ENCODE measurements around the gene PCA3. TPM values are rescaled to one million over a fixed set of nuclear protein-coding genes. Genes with fewer than 3 reads are reported as not detected.

PCA3 gene
- total and polyA plus RNA-seq, 10 of the 15 experiments (the other 5 are each of a cell fraction or from before 2014, with no cell fraction given) = 0.05 TPM; not detected in 9

- BruUV-seq (replicated peaks) = no TSS peak
- SMC1A ChIA-PET (ENCODE audit: uncharacterized antibody, unreplicated experiment) = no interaction called here
Observed at GRCh38 chr9:76796296-76796695, 32.1 kb downstream of the PCA3 start.

More at GRCh38 chr9:76796296-76796695, 32.1 kb downstream of the PCA3 start:
- Histone ChIP-seq H3K9ac (ENCODE audit: control insufficient read depth, insufficient read depth, low read length) (no peak overlapping the region), H3K36me3 (ENCODE audit: control insufficient read depth in 2 of 2, insufficient read depth in 2 of 2, low read length in 1 of 2) (no peaks in the 10 kb centered on the region), H2AFZ (ENCODE audit: control insufficient read depth, low read depth, low read length) (no peak overlapping the region), H3K27me3 (replicated peaks in 1 of 2; ENCODE audit: control insufficient read depth in 2 of 2, insufficient read depth in 2 of 2, low read length in 1 of 2) (no peaks in the 10 kb centered on the region; a peak in 2 of 4 replicates), H3K79me2 (ENCODE audit: control insufficient read depth, insufficient read depth, low read length) (no peaks in the 10 kb centered on the region), H3K9me3 (replicated peaks; ENCODE audit: control insufficient read depth, insufficient read depth, low read length) (no peaks in the 10 kb centered on the region), H3K27ac (ENCODE audit: control insufficient read depth, insufficient read depth) (no peak overlapping the region), H3K4me3 (no peak overlapping the region), H3K4me2 (ENCODE audit: control insufficient read depth, insufficient read depth) (no peak overlapping the region), H3K4me1 (ENCODE audit: control insufficient read depth, insufficient read depth, low read length) (no peaks in the 10 kb centered on the region), H4K20me1 (ENCODE audit: control insufficient read depth, insufficient read depth) (no peaks in the 10 kb centered on the region)
- ATAC-seq (no peak), DNase-seq (ENCODE audit: low read depth, low spot score) (no peak), FAIRE-seq (no peak)
- in situ Hi-C loops (cut with MboI) (no loop called here), intact Hi-C loops (cut with micrococcal nuclease; ENCODE audit: unreplicated experiment) (no loop called here)
- TF ChIP-seq RAD51 (IDR thresholded peaks at IDR 0.05) = no peak
- no peak for TF ChIP-seq ETV6 (conservative IDR thresholded peaks at IDR 0.05 in 1 of 2, IDR thresholded peaks at IDR 0.05 in 1 of 2; ENCODE audit: borderline replicate concordance in 1 of 2, low read depth in 1 of 2)
- no peak for TF ChIP-seq FOXM1 (IDR thresholded peaks at IDR 0.05; ENCODE audit: low read depth, low read length)
- no peak for TF ChIP-seq NBN (IDR thresholded peaks at IDR 0.05)
- no peak for TF ChIP-seq GATAD2B (conservative IDR thresholded peaks at IDR 0.05; ENCODE audit: low read depth)
- no peak for TF ChIP-seq MAX (IDR thresholded peaks at IDR 0.05; ENCODE audit: low read depth, low read length)
- TF ChIP-seq MLLT1 (IDR thresholded peaks at IDR 0.05) = no peak
- no peak for TF ChIP-seq EGR1 (IDR thresholded peaks at IDR 0.05; ENCODE audit: borderline replicate concordance in 1 of 2, low read depth in 2 of 2, low read length in 2 of 2)
- TF ChIP-seq POLR2AphosphoS5 (IDR thresholded peaks at IDR 0.05; ENCODE audit: low read length) = no peak
- TF ChIP-seq LARP7 (IDR thresholded peaks at IDR 0.05) = no peak
- no peak for TF ChIP-seq FOXK2 (IDR thresholded peaks at IDR 0.05)
- no peak for TF ChIP-seq MYB (IDR thresholded peaks at IDR 0.05; ENCODE audit: borderline replicate concordance, low read depth, low read length)
- TF ChIP-seq TCF12 (IDR thresholded peaks at IDR 0.05; ENCODE audit: low read depth, low read length) = no peak
- no peak for TF ChIP-seq RB1 (IDR thresholded peaks at IDR 0.05; ENCODE audit: borderline replicate concordance)
- 26% methylated on average over 5 of the region's 5 CpGs for WGBS (ENCODE audit: insufficient coverage, insufficient replicate concordance, low lambda C conversion rate, missing lambda C conversion rate)
- POLR2A ChIA-PET = no interaction called here
- RAD21 ChIA-PET (ENCODE audit: unreplicated experiment) = no interaction called here
- CTCF ChIA-PET = no interaction called here

All from GM12878 (cell line).